IPS-18a (cell line): ENCODE measurements around the gene SNCAIP.

Experiments used
- H3K27ac ChIP-seq: one replicate; pipeline ENCODE4 v1.5.1; 2013; ENCODE audit warnings: low read length
- H3K27me3 ChIP-seq: one replicate; pipeline ENCODE4 v1.6.1; 2013; ENCODE audit warnings: mild to moderate bottlenecking, low read length; ENCODE audit not compliant: control insufficient read depth, insufficient read depth
- H3K36me3 ChIP-seq: one replicate; pipeline ENCODE4 v1.6.1; 2013; ENCODE audit warnings: low read depth, low read length; ENCODE audit not compliant: control insufficient read depth
- H3K4me1 ChIP-seq: one replicate; pipeline ENCODE4 v1.6.1; 2013; ENCODE audit warnings: low read depth, low read length; ENCODE audit not compliant: control insufficient read depth
- H3K4me3 ChIP-seq: one replicate; pipeline ENCODE4 v1.5.1; 2013; ENCODE audit warnings: low read length
- H3K9ac ChIP-seq: one replicate; pipeline ENCODE4 v1.6.1; 2013; ENCODE audit warnings: mild to moderate bottlenecking, low read length, moderate library complexity
- H3K9me3 ChIP-seq: one replicate; pipeline ENCODE4 v1.6.1; 2013; ENCODE audit warnings: low read depth, low read length; ENCODE audit not compliant: control insufficient read depth

Gene SNCAIP

DNA sequence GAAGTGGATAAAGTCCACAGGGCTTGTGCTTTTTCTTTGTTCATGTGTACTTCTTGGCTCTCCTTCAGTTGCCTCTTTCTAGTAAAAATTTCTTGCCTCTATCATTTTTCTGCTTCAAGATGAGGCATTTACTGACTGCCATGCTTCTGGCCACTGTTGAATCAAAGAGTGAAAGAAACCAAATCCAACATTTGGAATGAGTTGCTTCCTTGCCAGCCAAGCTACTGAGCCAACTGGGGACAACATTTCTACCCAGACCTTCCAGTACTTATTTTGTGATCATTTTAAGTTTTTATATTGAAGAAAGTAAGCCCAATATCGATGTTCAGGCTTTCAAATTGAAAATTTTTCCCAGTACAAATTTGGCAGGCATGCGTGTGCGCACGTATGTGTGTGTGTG, 73.2 kb downstream of the SNCAIP start:
- no peak overlapping the region for H3K9ac ChIP-seq
- no peaks in the 10 kb centered on the region for H3K27me3 ChIP-seq
- no peak overlapping the region for H3K27ac ChIP-seq
- no peaks in the 10 kb centered on the region for H3K9me3 ChIP-seq
- H3K4me1 ChIP-seq = no peaks in the 10 kb centered on the region
- H3K36me3 ChIP-seq = no peaks in the 10 kb centered on the region
- H3K4me3 ChIP-seq = no peak overlapping the region

DNA sequence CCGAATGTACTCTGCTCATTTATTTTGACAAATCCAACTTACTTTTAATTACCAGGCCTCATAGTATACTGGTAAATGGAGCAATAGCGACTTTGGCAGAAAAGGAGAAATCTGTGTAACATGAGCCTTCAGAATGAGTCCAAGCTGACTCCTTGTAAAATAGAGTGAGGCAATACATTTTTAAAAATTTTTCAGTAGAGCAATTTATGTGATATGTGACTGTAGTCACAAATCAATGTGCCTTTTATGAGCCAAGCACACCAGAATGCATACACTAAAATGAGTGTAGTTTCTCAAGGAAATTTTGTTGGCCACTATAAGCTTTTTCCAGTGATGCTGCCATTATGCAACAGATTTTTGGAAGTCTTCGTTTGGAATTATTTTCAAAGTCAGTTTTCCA, 73.8 kb downstream of the SNCAIP start:
- Histone ChIP-seq H3K9ac (no peak overlapping the region), H3K36me3 (no peaks in the 10 kb centered on the region), H3K4me1 (no peaks in the 10 kb centered on the region), H3K27me3 (no peaks in the 10 kb centered on the region), H3K4me3 (no peak overlapping the region), H3K27ac (no peak overlapping the region), H3K9me3 (no peaks in the 10 kb centered on the region)

DNA sequence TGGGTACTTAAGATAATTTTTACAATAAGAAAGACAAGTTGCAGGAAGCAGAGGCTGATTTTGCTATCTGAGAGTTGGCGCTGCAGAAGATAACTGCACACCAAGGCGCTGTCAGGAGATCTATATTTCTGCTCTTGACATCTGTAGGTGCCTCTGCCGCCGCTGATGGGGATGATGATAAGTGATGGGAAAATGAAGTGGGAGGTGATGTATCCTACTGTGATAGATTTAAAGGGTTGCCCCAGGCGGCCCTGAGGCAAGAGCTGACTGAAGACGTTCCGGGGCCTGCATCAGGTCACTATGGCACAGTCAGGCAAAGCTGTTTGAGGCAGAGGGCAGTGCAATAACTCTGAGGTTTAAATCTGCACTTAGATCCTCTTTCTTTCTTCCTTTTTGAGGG, 78.1 kb downstream of the SNCAIP start:
- no peaks in the 10 kb centered on the region for H3K4me1 ChIP-seq
- no peaks in the 10 kb centered on the region for H3K27me3 ChIP-seq
- H3K36me3 ChIP-seq = no peaks in the 10 kb centered on the region
- H3K27ac ChIP-seq = no peak overlapping the region
- no peaks in the 10 kb centered on the region for H3K9me3 ChIP-seq
- H3K4me3 ChIP-seq = no peak overlapping the region
- no peak overlapping the region for H3K9ac ChIP-seq

DNA sequence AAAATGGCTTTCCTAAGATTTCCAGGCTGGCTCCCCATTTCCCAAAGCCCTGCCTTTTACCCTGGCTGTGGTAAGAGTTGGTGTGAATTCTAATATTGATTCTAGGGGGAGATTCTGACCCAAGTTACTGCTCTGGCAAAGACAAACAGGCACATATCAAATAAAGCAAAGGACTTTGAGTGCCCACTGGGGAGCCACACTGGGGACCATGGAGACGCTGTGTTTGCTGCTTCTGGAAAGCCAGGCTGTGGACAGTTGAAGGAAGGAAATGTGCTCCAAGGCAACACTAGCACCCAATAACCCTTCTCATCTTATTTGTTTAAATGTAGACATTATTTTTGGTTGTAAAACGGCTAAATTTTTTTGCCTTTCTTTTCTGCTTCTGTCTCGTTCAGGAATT, 78.7 kb downstream of the SNCAIP start:
- H3K27me3 ChIP-seq = no peaks in the 10 kb centered on the region
- H3K36me3 ChIP-seq = no peaks in the 10 kb centered on the region
- H3K9me3 ChIP-seq = no peaks in the 10 kb centered on the region
- H3K27ac ChIP-seq = no peak overlapping the region
- H3K4me1 ChIP-seq = no peaks in the 10 kb centered on the region
- no peak overlapping the region for H3K4me3 ChIP-seq
- H3K9ac ChIP-seq = no peak overlapping the region

DNA sequence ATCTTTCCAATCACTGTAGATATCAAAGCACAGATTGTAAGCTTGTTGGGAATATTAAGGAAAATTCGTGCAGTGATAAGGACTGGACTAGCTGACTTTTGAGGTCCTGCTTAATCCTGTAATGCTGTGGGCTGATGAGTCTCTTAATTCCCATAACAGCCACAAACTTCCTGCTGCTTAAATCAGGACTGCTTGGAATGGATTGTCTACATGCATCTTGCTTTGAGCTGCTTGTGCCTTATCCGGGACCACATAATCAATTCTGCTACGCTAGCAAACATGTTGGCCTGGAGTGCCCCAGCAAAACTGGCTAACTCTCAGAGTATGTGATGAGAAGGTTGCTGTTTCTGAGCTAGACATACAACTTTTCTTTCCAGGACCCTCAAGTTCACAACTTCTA, 79.6 kb downstream of the SNCAIP start:
- Histone ChIP-seq H3K27me3 (no peaks in the 10 kb centered on the region), H3K4me3 (no peak overlapping the region), H3K36me3 (no peaks in the 10 kb centered on the region), H3K4me1 (no peaks in the 10 kb centered on the region), H3K27ac (no peak overlapping the region), H3K9me3 (no peaks in the 10 kb centered on the region), H3K9ac (no peak overlapping the region)

DNA sequence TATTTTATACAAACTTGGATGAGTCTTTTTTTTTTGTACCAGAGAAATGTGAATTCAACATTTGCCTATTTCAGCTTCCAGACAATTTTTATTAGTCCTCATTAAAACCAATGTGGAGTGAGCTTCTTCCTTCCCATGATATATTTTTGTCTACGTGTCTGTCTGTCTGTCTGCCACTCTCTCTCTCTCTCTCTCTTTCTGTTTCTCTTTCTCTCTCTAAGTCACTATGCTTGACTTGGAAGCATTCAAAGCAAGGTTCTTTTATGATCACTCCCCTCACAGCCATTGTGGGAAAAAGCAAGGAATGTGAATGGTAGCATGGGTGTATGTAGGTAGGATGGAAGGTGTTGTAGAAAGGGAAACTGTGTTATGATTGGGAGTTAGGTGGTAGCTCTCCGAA, 80.2 kb downstream of the SNCAIP start:
- Histone ChIP-seq H3K36me3 (no peaks in the 10 kb centered on the region), H3K9me3 (no peaks in the 10 kb centered on the region), H3K4me3 (no peak overlapping the region), H3K27me3 (no peaks in the 10 kb centered on the region), H3K9ac (no peak overlapping the region), H3K27ac (no peak overlapping the region), H3K4me1 (no peaks in the 10 kb centered on the region)

DNA sequence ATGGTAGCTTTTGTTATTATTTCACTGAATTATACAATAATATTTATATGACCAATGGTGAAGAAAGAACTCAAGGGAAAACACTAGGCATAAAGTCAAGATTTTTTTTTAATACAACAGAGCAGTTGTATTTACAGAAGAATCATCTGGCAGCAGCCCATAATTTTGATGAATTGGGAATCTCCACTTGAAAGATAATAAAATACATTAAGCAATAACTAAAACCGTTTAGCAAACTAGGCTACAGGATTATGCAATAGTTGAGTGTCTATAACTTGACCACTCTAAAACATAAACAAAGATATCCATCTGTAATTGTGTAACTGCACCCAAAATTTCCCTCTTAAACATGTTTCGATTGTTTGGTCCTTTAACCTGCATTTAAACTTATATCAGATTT, 80.8 kb downstream of the SNCAIP start:
- H3K9me3 ChIP-seq = no peaks in the 10 kb centered on the region

DNA sequence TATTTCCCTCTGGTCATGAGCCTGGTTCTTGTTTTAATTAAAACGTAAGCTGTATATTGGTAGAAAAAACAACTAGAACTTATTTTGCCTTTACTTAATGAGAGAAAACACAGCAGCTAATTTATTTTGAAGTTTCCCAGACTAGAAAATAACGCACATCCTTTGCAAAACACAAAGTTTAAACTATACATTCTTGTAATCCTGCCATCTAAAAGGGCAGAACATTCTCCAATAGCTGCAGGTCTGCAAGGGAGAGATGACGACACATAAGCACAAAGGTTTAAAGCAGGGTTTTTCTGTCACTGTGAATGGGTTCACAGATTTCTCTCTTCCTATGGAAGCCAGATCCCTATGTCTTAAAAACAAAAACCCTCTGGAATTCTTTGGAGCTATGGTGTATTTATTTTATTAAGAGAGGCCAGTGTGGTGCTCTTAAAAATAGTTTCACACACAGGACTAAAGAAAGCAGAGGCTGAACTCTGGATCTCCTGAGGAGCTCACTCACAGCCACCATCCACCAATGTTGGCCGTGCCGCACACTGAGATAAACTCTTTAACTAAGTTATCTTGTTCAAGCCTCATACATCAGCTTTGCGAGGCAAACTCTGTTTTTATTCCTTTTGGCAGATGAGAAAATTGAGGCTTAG, 82.4 kb downstream of the SNCAIP start:
- Histone ChIP-seq H3K27ac (no peak overlapping the region), H3K4me3 (no peak overlapping the region), H3K9ac (no peak overlapping the region), H3K36me3 (no peaks in the 10 kb centered on the region), H3K9me3 (no peaks in the 10 kb centered on the region), H3K4me1 (no peaks in the 10 kb centered on the region), H3K27me3 (no peaks in the 10 kb centered on the region)

More for the DNA sequence above, 80.8 kb downstream of the SNCAIP start:
- Histone ChIP-seq H3K4me3 (no peak overlapping the region), H3K27ac (no peak overlapping the region), H3K4me1 (no peaks in the 10 kb centered on the region), H3K36me3 (no peaks in the 10 kb centered on the region), H3K9ac (no peak overlapping the region), H3K27me3 (no peaks in the 10 kb centered on the region)

DNA sequence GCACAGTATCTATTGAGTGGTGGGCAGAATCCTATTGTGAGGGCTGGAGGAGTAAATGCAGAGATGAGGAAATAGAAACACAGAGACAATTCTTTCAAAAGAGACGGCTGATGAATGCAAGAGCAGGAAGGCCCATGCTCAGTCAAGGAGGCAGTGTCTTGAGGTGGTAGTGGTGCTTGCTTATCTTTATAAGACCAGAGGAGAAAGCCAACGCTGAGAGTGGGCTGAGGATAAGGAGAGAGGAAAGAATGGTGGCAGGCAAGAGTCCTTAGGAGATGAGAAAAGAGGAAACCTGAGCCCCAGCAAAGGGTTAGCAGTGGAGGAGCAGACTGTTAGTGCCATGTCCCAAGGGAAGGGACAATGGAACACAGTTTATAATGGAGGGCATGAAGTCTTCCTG, 86.0 kb downstream of the SNCAIP start:
- Histone ChIP-seq H3K4me3 (no peak overlapping the region), H3K9me3 (no peaks in the 10 kb centered on the region), H3K27me3 (no peaks in the 10 kb centered on the region), H3K27ac (no peak overlapping the region), H3K9ac (no peak overlapping the region), H3K36me3 (no peaks in the 10 kb centered on the region), H3K4me1 (no peaks in the 10 kb centered on the region)

DNA sequence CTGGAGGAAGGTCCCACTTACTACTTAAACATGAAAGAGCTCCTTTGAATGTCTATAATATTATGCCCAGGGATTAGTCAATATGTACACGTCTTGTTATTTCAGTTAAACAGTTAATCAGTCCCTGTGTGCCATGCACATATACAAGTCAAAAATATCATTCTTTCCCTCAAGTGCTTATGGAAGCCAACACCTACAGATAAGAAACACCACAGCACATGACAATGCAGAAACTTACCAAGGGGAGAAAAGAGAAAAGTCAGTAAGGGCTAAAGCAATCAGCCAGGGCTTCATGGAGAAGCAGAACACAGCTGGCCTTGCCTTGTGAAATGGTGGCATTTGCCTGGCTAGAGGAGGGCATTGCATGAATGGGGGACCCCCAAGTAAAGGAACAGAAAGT, 88.3 kb downstream of the SNCAIP start:
- Histone ChIP-seq H3K4me3 (no peak overlapping the region), H3K36me3 (no peaks in the 10 kb centered on the region), H3K9me3 (no peaks in the 10 kb centered on the region), H3K9ac (no peak overlapping the region), H3K27me3 (no peaks in the 10 kb centered on the region), H3K27ac (no peak overlapping the region), H3K4me1 (peaks cover 3% of the 10 kb centered on the region)

DNA sequence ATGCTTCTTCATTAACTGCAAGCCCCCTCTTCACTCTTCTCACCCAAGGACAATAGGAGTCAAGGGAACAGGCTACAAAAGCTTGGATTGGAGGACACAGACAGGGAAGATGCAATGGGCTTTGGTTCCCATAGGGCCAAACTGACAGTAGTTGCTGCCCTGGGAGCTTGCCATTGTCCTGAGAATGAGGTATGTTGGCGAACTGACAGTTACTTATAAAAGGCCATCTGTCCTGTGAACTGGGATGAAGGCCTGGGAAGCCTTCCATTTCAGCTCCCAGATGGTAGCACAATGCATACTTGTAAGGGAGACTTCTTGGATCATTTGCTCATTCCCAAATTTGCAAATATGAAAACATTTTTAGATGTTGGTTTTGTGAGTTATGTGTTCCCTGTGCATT, 88.9 kb downstream of the SNCAIP start:
- H3K27ac ChIP-seq = no peak overlapping the region
- H3K9ac ChIP-seq = no peak overlapping the region
- H3K9me3 ChIP-seq = no peaks in the 10 kb centered on the region
- H3K36me3 ChIP-seq = no peaks in the 10 kb centered on the region
- peaks cover 3% of the 10 kb centered on the region for H3K4me1 ChIP-seq
- H3K27me3 ChIP-seq = no peaks in the 10 kb centered on the region
- H3K4me3 ChIP-seq = no peak overlapping the region

DNA sequence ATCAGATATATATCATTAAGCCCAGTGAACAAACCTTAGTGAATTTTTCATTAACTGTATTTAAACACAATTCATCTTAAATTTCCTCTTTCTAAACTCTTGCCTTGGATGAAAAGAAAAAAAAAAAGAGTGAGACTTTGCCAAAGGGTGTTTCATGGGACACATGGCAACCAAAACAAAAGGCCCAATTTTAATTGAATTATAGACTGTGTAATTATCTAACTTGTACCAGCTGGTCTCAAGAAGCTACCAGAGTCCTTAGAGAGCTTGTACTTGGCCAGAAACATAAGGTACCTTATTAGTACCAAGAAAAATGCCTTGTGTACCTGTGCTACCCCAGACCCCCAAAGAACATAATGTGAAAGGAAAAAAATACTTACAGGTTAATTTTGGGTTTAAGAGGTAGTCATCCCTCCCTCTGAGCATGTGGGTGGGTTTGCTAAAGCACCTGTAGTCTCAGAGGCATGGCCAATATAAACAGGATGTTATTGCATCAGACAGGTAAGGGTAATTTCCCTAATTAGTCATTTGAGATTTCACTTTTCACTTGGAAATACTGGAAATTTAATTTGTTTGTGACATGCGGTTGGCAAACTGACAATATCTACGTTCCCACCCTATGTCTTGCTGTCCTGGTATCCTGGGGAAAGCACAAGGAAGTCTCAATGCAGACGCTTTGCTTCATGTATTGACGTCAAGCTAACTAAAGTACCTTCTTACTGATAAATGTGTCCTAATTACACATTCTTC, 90.1 kb downstream of the SNCAIP start:
- Histone ChIP-seq H3K9me3 (no peaks in the 10 kb centered on the region), H3K4me1 (peaks cover 3% of the 10 kb centered on the region), H3K27ac (no peak overlapping the region), H3K9ac (no peak overlapping the region), H3K4me3 (no peak overlapping the region), H3K27me3 (no peaks in the 10 kb centered on the region), H3K36me3 (no peaks in the 10 kb centered on the region)
